Activated CD4-positive, alpha-beta T cell treated with anti-CD3 and anti-CD28 coated beads, Interleukin-2, Interleukin-4, amounts not matched to agents 100 ng/mL and 50 ng/mL, durations not matched to agents 16 hours and 8 hours (primary cell): Measurements from ENCODE around the gene FNDC1.
"Not testable (repeated sequence)": the region's sequence is repeated elsewhere in the genome, so short reads cannot be mapped to it uniquely, and the experiment has no call there.

ENCODE experiments used
- DNase-seq: peaks from one replicate; pipeline ENCODE4 v3.0.0-alpha.2; 2020; ENCODE audit warnings: low spot score

FNDC1 gene

DNA sequence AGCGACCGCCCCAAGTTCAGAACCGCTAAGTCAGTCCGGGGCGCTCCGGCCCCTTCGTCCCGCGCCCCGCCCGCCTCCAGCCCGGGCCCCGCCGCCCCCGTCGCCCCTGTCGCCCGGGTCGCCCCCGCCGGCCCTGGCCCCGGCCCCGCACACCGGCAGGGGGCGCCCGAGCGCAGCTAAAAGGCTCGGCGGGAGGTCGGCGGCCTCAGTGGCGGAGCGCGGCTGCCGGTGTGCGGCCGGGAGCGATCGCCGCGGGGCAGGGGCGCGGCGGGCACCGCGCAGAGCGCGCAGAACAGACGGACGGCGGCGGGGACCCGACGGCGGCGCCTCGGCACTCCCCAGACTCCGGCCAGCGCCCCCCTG is at the start of gene FNDC1:
FNDC1 (plus strand) TSS at position 208 of the 363 bp plus-strand sequence. CDS start 197 bp downstream, outside the sequence.
- DNase-seq: peak; percentile 55

DNA sequence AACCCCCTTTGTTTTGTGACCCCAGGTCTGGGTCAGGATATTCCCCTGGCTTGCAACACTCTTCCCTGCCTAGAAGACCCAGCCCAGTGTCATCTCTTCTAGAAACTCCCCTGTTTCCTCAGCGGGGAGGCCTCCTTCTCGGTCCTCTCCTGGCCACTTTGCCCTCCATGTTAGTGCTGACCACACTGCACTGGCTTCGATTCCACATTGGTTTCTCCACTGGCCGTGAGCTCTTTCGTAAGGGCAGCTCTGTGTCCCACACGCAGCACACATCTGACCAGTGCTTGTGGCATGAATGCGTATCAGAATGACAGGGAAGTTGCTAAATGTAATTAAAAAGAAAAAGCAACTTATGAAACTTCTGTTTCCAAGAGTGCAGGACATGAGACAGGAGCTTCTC is 49.4 kb upstream of the FNDC1 start:
- no peak for DNase-seq

DNA sequence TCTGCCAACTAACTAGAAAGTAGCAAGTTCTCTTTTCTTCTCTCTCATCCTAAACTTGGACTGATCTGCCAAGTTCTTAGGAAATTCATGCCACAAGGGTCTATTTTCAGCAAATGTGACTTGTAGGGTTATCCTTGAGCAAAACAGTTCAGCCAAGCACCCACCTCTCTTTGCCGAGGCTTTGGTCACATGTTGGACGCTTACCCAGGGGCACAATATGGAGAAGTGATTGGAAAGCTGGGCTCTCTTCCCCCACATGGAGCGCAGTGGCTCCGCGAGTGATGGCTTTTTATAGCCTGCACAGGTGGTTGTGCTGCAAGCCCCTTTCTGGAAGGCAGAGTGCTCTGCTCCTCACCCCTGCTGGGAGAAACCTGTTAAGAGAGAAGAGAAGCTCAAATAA is 47.7 kb upstream of the FNDC1 start:
- no peak for DNase-seq

DNA sequence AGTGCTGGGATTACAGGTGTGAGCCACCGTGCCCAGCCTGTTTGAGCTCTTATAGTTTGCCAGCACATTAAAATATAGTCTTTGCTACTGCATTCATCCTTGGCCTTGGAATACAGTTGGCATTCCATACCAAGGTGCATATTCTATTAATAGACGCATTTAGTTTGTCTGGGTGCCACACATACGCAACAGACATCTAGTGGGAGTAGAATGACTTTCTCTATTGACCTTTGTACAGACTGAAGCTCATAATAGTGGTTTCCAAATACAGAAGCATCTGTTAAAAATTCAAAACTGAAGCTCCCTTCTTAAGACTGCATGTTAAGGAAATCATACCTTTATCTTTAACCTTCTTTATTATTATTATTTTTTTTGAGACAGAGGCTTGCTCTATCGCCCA is 46.7 kb upstream of the FNDC1 start:
- no peak for DNase-seq

DNA sequence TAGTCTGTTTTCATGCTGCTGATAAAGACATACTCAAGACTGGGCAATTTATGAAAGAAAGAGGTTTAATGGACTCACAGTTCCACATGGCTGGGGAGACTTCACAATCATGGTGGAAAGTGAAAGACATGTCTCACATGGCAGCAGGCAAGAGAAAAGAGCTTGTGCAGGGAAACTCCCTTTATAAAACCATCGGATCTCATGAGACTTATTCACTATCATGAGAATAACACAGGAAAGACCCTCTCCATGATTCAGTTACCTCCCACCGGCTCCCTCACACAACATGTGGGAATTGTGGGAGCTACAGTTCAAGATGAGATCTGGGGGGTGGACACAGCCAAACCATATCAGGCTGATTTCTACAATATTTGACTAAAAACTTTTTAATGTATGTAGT is 45.4 kb upstream of the FNDC1 start:
- DNase-seq: not testable (repeated sequence)

DNA sequence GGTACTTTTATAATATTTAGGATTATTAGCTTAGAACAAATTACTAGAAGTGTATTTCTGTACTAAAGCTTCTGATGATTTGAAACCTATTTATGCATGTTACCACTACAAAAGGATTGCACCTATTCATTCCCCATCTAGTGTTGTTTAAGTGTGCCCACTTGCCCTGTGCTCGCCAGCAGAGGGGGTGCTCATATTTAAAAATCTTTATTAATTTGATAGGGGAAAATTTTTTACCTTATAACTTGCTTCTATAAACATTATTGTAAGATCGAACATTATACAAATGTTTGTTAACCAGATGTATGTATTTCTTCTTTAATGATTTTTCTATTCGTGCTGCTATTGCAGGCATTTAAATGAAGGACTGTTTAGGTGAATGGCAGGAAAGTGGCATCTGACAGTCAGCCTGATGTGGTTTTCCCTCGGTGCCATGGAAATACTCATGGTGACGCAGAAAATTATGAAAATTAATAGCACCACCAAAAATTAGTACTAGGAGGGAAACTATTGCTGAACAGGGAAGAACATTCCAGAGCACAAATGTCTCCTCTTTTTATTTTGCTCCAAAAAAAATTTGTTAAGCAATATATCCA is 44.1 kb upstream of the FNDC1 start:
- no peak for DNase-seq

DNA sequence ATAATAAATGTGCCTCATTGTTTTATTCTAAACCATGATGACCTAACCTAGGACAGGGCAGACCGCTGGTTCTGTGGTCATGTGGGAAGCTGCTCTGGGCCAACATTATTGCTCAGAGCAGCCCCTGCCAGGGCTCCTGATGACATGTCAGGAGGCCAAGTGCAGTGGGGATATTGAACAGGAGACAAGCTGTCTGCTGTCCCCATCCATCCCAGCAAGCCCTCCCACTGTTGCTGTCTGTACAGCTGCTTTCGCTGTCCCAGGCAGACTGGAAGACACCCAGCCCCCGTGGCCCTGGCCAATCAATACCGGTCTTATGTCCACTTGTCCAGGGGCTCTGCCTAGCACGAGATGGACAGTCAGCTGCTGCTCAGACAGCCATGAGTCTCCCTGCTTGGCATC is 43.2 kb upstream of the FNDC1 start:
- DNase-seq: no peak

DNA sequence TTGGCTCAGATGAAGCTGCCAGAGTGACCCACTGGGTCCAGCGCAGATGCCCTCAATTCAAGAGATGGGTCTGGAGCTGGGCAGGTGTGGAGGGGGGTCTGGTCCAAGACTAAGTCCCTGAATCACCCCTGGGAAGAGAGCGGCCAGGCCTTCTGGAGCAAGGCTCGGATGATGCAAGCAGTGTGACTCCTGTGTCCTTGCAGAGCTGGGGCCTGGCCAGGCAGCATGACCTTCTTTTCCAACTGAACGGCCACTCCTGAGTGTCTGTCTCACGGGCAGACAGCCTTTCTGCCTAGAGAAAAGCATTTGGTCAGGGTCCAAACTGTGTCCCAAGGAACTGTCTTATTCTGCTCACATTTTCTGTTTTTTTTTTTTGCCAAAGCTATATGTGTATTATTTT is 42.6 kb upstream of the FNDC1 start:
- DNase-seq: no peak

DNA sequence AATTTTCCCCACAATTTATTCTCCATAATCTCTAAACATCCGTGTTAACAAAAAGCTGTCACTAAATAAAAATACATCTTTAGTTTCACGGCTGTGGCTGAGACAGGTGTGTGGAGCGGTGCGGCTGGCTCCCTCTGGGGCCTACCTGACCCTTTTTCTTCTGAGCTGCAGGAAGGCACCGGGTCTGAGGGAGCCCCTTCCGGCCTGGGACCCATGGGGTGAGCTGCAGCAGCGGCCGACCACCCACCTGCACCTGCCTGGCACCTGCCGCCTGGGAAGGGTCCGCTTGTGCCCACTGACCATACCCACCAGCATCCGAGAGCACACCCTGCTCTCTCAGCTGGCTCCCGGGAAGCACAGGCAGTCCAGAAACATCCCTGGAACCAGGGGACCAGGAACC is 41.5 kb upstream of the FNDC1 start:
- no peak for DNase-seq

DNA sequence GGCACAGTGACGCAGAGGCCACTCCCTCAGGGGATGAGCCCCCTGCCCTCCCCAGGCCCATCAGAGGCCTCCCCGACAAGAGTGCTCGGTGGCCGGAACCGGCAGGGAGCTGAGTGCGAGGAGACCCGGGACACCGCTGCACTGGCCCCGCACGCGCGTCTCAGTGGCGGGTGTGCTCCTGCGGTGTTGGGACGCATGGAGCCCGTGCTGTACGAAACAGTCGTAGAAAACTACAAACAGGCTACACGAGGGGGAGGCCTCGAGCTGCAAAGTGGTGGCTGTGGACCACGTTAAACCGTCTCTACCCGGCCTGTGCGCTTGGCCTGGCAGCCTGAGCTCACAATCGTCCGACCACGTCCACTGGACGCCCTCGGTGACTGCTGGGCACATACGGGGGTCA is 40.2 kb upstream of the FNDC1 start:
- DNase-seq: no peak

DNA sequence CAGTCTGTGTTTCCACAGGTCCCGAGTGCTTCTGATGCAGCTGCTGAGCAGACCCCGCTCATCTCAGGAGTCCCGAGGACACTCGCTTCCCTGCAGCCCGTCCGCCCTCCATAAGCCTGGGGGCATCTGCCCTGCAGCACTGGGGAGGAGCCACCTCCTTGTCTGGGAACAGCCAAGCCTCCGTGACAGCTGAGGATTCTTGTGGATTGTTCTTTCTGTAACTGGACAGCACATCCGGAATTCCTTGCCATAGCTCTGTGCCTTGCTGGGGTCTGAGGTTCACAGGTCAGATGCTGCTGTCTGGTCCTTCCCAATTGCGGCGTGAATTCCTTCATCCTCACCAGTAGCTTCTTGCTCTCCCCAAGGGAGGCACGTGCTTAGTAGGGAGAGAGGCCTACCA is 38.4 kb upstream of the FNDC1 start:
- no peak for DNase-seq

DNA sequence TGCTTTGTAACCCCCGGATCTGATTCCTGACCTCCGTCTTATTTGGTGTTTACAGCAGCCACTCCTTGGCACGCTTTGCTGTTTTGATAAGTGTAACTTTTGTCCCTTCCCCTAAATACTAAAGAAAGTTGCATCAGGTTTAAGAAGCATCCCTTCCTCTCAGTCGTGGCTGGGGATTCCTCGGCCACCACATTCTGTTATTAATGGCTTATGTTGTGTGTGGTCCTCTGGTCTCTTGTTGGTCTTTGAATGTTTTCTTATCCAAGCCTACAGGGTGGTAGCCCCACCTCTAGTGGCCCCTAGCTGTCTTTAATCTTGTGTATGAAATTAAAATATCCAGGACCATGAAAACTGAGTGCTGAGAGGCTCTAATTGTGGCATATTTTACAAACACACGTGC is 37.5 kb upstream of the FNDC1 start:
- DNase-seq: no peak

DNA sequence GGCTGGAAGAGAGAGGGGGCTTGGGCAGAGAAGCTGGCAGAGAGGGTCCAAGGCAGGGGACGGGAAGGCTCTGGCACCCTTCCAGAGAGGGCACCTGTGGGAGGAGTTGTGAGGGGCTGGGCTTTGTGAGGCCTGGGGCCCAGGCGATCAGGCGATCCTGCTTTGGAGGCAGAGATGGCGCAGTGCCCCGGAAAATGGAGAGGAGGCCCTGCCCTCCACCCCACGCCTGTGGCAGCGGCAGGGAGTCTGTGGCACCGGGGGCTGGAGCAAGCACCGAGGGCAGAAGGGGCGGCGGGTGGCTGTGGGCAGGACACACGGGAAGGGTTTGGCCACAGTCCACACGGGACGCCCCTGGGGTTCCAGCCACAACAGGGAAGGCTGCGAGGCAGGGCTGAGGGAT is 36.5 kb upstream of the FNDC1 start:
- DNase-seq: no peak

DNA sequence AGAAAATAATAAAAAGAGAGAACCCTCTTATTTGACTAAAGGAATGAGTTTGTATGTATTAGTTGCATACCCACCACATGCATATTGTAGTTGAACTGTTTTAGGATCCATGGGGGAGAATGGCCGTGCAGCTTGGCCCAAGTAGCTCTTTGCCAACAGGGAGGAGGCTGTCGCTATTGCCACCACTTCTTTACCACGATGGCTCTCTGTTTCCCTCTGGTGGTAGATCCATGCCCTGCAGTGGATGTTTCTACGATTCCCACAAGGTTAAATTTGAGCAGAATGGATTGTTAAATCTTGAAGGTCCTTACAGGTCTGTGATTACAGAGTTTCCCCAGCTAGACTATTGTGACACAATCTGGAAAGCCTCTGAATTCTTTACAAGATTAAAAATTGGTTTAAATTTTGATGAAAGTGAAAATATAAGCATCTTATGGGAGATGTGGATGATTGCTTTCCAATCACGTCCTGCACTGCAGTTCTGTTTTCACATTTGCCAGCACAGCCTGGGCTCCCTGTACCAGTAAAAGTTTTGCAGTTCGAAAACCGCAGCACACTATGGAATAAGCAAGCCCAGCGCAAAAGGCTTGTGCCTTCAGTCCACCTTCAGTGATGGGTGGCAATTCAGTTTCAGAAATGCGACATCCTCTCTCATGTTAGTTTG is 34.4 kb upstream of the FNDC1 start:
- peak; percentile 75 for DNase-seq

DNA sequence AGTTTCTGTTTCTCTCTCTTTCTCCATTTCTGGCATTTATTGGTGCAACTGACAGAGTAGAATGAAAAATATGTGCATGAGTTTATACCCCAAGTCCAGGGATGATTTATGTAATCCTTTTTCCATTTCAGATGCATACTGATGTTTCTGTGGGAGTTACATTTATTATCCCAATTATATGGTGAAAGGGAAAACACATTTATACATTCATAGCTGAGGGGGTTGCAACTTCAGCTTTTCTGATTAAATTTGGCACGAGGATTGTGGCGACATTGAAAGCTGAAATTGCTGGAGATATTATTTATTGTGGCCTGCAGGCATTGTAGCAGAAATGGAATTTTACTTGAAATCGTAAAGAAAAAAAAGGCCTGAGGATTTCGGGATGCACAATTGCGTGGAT is 31.5 kb upstream of the FNDC1 start:
- no peak for DNase-seq

DNA sequence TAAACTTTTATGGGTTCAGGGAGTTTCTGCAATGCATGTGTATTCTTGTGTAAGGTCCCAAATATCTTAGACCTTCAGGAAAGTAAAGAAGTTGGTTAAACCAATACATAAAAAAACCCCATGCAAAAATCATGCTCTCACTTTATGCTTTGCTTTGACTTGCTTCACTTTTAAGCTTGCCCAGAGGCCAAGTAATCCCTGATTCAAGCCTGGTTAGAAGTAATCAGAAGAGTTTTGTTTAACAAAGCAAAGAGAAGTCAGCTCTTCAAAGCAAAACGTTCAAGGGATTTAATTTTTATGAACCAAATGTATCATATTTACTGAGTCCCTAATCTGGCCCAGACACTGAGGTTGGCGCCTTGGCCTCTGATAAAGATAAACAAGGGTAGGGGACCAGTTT is 26.7 kb upstream of the FNDC1 start:
- DNase-seq: no peak

DNA sequence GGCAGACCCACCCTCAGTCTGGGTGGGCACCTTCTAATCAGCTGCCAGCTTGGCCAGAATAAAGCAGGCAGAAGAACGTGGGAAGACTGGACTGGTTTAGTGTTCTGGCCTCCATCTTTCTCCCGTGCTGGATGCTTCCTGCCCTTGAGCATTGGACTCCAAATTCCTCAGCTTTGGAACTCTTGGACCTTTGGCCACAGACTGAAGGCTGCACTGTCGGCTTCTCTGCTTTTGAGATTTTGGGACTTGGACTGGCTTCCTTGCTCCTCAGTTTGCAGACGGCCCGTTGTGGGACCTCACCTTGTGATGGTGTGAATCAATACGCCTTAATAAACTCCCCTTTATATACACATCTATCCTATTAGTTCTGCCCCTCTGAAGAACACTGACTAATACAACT is 20.6 kb upstream of the FNDC1 start:
- no peak for DNase-seq

DNA sequence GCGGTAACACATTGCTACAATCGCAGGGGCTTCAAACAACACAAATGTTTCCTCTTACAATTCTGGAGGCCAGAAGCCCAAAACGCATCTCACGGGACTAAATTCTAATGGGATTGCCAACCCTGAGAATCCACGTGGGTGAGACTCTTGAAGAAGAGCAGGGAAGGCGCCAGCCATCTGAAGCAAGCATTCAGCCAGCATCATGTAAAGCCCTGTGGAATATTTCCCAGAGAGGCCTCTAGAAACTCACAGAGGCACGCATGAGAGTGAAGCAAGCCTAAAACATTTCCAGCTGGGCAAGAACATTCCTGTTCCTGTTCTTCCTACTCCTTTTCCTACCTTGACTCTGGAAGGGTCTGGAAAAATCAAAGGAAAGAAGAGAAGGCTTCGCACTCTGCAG is 19.6 kb upstream of the FNDC1 start:
- no peak for DNase-seq

DNA sequence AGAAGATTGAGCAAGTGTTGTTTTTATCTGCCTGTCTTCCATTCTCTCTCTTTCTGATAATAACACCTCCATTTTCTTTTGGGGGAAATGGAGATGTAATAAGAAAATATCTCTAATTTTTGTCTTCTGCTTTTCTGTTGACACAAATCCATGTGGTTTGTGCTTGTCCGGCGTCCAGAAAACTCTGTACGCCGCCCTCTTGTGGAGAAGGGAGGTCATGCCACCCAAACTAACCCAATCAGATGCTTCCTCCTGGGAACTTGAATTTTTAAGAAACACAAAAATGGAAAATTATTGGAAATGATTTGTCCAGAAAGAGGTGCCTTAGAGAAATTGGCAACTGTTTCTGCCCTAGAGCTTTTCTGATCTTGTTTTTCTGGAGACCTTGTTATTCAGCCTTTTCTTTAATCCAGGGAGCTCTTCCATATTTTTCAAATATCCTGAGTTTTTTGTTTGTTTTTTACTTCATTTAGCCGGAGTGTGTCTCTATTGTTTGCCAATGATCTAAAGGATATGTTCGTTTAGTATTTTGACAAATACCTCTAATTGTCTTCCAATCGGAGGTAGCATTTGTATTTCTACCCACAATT is 17.8 kb upstream of the FNDC1 start:
- DNase-seq: peak; percentile 47

DNA sequence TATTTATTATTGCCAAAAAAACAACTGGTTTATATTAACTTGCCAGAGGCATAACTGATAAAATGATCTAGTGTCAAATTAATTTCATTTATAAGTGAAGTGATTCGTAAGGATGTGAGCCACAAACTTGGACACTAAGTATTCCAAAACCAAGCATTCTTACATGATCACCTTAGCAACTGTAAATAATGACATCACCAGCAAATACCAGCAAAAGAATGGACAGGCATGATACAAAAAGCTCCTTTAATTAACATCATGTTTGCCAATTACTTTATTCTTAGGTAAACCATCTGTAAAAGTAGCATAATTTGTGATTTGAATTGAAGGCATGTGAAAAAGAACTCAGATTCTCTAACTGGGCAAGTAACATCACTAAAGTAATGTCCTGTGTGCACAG is 17.2 kb upstream of the FNDC1 start:
- no peak for DNase-seq

DNA sequence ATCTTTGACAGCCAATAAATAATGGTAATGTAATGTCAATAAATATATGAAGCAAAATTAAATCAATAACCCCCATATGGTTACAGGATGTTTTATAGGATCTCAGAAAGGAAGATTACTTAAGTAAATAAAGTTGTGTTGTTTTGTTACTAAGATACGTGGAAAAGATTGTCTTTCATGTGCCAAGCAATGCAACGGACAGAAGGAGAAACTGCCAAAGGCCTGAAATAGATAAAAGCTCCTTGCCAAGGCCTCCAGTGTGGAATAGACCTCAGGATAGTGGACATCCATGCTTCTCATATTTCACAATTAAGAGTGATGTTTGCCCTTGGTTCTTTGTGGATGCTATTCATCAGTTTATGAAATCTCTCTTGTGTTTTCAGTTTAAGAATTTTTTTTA is 16.4 kb upstream of the FNDC1 start:
- DNase-seq: no peak

DNA sequence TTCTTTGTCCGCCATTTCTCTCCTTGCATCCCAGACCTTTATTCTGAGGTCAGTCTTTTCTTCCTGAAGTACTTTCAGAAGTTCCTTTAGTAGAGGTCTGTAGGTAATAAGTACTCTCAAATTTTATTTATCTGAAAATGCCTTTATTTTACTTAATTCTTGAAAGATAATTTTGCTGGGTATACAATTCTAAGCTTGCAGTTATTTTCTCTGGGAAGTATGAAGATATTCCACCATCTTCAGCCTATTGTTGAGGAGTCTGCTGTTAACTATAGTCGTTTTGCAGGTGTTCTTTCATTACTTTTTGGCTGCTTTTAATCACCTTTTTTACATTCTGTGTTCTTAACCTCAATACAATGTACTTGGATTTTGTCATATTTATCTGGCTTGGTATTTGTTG is 13.5 kb upstream of the FNDC1 start:
- no peak for DNase-seq

DNA sequence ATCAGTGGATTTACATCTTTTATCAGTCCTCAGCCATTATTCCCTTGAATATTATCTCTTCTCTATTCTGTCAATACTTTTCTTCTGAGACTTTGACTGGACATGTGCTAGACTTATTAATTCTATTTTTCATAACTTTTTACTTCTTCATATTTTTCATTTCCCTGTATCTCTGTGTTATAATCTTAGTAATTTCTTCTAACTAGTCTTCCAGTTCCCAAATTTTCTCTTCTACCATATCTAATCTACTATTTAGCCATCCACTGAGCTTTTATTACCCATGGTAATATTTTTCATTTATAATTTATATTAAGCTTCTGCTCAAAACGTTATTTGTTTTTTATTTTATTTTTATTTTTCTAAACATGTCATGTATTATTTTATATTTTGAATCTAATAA is 13.1 kb upstream of the FNDC1 start:
- DNase-seq: no peak

DNA sequence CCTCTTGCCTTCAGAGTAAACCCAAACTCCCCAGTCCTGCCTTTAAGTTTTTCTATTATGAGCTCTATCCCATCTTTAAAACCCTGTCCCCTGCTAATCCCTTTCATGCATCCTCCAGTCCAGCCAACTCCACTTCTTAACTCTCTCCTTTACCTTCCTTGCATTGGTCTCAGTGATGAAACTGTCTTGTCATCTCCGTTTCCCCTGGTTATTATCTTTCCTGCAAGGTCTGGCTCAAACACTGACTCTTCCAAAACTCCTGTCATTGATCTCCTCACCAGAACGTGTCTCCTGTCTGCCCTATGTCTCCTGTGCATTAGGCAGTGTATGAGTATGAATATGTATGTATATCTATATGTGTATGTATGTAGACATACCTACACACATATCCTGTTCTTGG is 11.8 kb upstream of the FNDC1 start:
- no peak for DNase-seq
